Activated CD8-positive, alpha-beta memory T cell treated with anti-CD3 and anti-CD28 coated beads, Interleukin-2, amount 10 ng/mL, durations not matched to agents 7 days and 5 days (primary cell): Measurements from ENCODE around the gene TNS1. TPM values are rescaled to one million over a fixed set of nuclear protein-coding genes. Genes with fewer than 3 reads are reported as not detected.

Experiments
- ATAC-seq: fragments of 150-1000 bp; cut with Tn5 transposase; one replicate; pipeline ENCODE4 v1.10.0; 2021; ENCODE audit warnings: moderate library complexity
- CTCF ChIA-PET: fragments of 350-600 bp; sonication (Branson Sonifier 250); formaldehyde crosslinking; loops from one replicate; lab custom pipeline; 2021; ENCODE audit warnings: antibody characterized with exemption; lab: Charles Lee
- DNase-seq: peaks from one replicate; pipeline ENCODE4 v3.0.0-alpha.2; 2020
- H3K27ac Mint-ChIP-seq: one replicate; pipeline ENCODE4 v1.8.0; 2021; ENCODE audit warnings: mild to moderate bottlenecking, mixed read lengths
- H3K27me3 Mint-ChIP-seq: one replicate; pipeline ENCODE4 v1.8.0; 2021; ENCODE audit warnings: mixed read lengths
- H3K36me3 Mint-ChIP-seq: one replicate; pipeline ENCODE4 v1.8.0; 2021; ENCODE audit warnings: mild to moderate bottlenecking, mixed read lengths
- H3K4me1 Mint-ChIP-seq: one replicate; pipeline ENCODE4 v1.8.0; 2021; ENCODE audit warnings: mixed read lengths
- H3K4me3 Mint-ChIP-seq: one replicate; pipeline ENCODE4 v1.8.0; 2021; ENCODE audit warnings: mild to moderate bottlenecking, moderate library complexity, mixed read lengths
- H3K9me3 Mint-ChIP-seq: one replicate; pipeline ENCODE4 v1.8.0; 2022; ENCODE audit warnings: low read depth, mixed read lengths
- total RNA-seq, 2 experiments: library from RNA; stranded (reverse); gene quantifications; one replicate each; pipeline ENCODE4 v1.2.3, GENCODE V29; 2021

Gene TNS1
- total RNA-seq, 2 experiments from 2014 or later, result 1.4 to 4.4 TPM

DNA sequence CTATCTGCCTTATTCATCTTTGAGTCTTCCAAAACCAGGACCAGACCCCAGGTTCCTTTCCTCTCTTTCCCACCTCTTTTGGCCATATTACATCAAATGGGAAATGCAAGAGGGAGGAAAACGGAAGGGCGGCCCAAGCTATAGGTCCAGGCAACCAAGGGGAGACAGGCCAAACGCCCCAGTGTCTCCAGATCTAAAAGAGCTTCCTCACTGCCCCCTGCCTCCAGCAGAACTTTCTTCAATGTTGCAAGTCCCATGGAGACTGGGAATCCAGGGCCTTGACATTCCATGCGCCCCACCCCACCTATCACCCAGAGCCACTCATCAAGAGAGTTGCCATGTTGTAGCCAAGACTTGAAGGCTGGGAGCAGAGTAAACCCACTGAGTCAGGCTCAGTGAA is 15.4 kb downstream of the TNS1 start:
- no peak overlapping the region for H3K27ac Mint-ChIP-seq
- ATAC-seq (no peak), DNase-seq (no peak)
- no peak overlapping the region for H3K4me3 Mint-ChIP-seq
- CTCF ChIA-PET, result interaction anchor here (1.0 to 8.5 kb wide), 5 partner anchors 39 to 205 kb away, joined by 3 to 156 read pairs (median 5); no protein-coding TSS in a partner anchor
- peaks cover 2% of the 10 kb centered on the region for H3K27me3 Mint-ChIP-seq
- no peaks in the 10 kb centered on the region for H3K36me3 Mint-ChIP-seq
- H3K9me3 Mint-ChIP-seq, result no peaks in the 10 kb centered on the region
- peaks cover 8% of the 10 kb centered on the region for H3K4me1 Mint-ChIP-seq

DNA sequence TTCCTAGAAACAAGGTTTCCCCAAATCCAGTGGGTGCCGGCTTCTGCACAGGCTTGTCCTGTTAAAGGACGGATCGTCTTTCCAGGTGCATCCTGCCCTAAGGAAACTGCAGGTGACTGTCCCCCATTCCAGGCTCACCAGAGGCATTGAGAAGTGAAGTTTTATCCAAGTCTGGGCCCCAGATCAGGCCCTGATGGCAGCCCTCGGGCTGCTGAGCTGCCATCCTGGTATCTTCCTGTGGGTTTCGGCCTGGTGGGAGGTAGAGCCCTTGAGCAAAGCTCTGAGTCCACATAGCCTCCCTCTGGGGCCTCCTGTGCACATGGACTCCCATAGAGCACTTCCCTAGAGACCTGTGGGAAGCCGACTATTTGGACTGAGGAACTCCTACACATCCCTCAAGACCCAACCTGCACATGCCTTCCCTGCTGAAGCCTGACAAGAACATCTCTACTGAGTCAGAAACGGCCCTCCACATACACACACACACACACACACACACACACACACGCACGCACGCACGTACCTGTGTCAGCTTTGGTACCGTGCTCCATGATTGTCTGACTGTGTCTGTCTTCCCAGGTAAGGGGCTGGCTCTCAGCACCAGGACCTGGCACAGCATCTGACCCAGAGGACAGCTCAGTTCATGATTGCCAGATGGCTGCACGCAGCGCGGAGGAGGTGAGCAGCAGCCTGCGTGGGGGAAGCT is 16.4 kb downstream of the TNS1 start:
- Mint-ChIP-seq H3K27ac (no peak overlapping the region), H3K36me3 (no peaks in the 10 kb centered on the region), H3K9me3 (no peaks in the 10 kb centered on the region), H3K4me1 (peaks cover 8% of the 10 kb centered on the region), H3K4me3 (no peak overlapping the region), H3K27me3 (no peaks in the 10 kb centered on the region)
- DNase-seq (no peak), ATAC-seq (no peak)
- CTCF ChIA-PET, result interaction anchor here (0.8 to 8.5 kb wide), 5 partner anchors 38 to 197 kb away, joined by 3 to 156 read pairs (median 3); no protein-coding TSS in a partner anchor

DNA sequence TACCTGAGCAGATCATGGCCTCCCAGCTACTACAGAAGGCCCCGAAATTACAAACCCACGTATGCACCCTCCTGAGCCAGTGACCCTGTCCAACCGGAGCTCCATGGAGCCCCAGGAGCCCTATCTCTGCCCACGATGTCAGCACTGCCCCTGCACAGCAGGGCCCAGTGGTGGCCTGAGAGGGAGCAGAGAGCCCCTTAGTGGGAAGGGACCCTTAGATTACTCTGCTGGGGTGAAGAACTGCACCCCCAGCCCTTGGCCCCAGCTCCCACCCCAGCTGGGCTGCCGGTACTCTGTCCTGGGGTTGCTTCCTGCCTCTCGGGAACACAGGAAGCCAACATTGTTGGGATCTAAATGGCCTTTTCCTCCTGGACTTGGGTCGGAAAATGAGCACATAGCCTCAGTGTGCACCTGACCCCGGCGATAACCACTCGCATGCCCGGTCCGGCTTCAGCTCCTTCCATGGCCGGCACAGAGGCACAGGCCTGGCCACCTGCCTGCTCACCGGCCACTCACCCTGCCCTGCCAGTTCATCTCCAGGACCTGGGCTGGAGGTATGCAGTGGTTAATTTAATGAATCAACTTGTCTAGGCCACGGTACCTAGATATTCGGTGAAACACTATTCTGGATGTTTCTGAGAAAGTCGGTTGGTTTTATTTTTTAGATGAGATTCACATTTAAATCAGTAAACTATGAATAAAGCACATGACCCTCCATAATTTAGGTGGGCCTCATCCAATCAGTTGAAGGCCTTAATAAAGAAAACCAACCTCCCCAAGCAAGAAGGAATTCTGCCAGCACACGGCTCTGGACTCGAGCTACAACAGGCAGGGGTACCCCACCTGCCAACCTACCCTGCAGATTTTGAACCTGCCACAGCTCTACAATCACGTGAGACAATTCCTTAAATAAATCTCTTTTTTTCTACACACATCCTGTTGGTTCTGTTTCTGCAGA is 19.2 kb downstream of the TNS1 start:
- CTCF ChIA-PET, result interaction anchor here (1.2 to 8.5 kb wide), 5 partner anchors 10 to 194 kb away, joined by 3 to 156 read pairs (median 3); no protein-coding TSS in a partner anchor
- no peak overlapping the region for H3K27ac Mint-ChIP-seq
- no peaks in the 10 kb centered on the region for H3K36me3 Mint-ChIP-seq
- H3K27me3 Mint-ChIP-seq, result no peaks in the 10 kb centered on the region
- peaks cover under 1% of the 10 kb centered on the region for H3K4me1 Mint-ChIP-seq
- DNase-seq (no peak), ATAC-seq (no peak)
- no peak overlapping the region for H3K4me3 Mint-ChIP-seq
- no peaks in the 10 kb centered on the region for H3K9me3 Mint-ChIP-seq

DNA sequence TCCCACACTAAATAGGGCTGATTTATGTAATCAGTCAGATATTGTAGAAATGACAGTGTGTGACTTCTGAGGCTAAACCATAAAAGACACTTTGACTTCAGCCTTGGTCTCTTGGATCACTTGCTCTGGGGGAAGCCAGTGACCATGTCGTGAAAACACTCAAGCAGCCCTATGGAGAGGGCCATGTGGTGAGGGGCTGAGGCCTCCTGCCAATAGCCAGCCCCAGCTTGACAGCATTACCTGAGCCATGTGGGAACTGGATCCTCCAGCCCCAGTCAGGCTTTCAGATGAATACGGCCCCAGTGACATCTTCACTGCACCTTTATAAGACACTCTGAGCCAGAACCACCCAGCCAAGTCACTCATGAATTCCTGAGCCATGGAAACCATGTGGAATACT is 20.8 kb downstream of the TNS1 start:
- CTCF ChIA-PET, result interaction anchor here (1.3 kb wide), 1 partner anchor 11 kb away, joined by 3 read pairs; no protein-coding TSS in a partner anchor
- H3K9me3 Mint-ChIP-seq, result no peaks in the 10 kb centered on the region
- DNase-seq (no peak), ATAC-seq (no peak)
- H3K4me3 Mint-ChIP-seq, result no peak overlapping the region
- no peak overlapping the region for H3K27ac Mint-ChIP-seq
- H3K4me1 Mint-ChIP-seq, result no peaks in the 10 kb centered on the region
- no peaks in the 10 kb centered on the region for H3K27me3 Mint-ChIP-seq
- H3K36me3 Mint-ChIP-seq, result no peaks in the 10 kb centered on the region

DNA sequence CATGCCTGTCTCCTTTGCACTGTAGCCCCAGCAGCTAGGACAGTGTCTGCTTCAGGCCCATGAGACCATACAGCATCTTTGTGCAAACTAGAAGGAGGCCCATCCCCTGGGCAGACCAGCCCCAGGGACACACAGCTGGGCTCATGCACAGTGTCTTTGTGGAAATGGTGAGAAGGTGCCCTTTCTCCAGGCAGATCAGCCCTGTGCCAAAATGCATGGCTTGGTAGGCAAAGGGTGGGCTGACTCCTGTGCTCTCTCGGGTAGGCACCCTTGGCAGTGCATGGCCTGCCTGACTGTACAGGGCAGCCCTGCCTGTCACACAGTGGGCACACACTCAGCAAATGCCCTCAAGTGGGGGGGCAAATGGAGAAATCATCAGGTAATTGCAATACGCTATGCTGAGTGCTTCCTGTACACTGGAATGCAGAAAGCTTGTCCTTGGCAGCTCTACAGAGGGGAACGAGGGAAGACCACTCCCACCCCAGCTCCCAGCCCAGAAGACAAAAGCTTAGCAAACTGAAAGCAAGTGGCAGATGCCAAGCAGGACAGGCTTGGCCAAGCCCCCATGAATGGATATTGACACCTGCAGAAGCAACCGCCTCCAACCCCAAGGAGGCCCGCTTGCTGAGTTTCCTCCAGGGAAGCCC is 21.6 kb downstream of the TNS1 start:
- Mint-ChIP-seq H3K27me3 (no peaks in the 10 kb centered on the region), H3K9me3 (no peaks in the 10 kb centered on the region), H3K4me3 (no peak overlapping the region), H3K27ac (no peak overlapping the region), H3K36me3 (no peaks in the 10 kb centered on the region), H3K4me1 (no peaks in the 10 kb centered on the region)
- no peak for ATAC-seq
- no peak for DNase-seq
- CTCF ChIA-PET, result interaction anchor here (1.1 to 1.3 kb wide), 2 partner anchors 11 to 195 kb away, joined by 3 read pairs; no protein-coding TSS in a partner anchor

DNA sequence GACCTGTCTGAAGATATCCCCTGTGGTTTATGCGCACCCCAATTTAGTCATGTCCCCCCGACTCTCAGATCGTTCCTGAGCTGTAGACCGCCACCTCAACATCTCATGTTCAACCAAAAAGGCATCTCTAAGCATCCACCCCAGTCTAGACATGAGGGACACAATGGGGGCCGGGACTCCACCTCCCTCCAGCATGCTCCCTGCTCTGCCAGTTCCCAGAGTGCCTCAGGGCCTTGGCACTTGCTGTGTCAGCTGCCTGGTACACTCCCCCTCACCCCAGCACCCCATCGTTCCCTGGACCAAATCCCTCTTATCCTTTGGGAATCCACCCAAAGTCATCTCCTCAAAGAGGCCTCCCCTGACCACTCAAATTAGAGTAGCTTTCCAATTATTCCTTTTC is 22.2 kb downstream of the TNS1 start:
- CTCF ChIA-PET, result interaction anchor here (1.1 kb wide), 1 partner anchor 194 kb away, joined by 3 read pairs; no protein-coding TSS in a partner anchor
- H3K4me3 Mint-ChIP-seq, result no peak overlapping the region
- no peak for DNase-seq

DNA sequence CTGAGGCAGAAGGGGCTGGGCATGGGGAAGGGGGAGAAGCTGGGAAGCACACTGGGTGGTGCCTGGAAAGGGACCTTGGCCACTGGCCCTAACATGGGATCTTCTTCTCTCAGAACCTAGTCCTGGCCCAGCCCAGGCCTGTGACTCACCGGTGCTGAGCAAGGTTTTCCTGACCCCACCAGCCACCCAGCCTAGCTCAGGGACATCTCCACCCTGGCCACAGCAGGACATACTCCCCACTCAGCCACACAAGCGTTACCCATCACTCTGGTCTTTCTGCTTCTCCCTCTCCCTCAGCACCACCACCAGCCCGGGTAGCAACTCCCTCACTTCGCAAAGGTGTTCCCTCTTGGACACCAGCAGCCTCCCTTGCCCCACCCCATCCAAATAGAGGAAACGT is 22.8 kb downstream of the TNS1 start:
- Mint-ChIP-seq H3K4me3 (no peak overlapping the region), H3K36me3 (no peaks in the 10 kb centered on the region)

More for the DNA sequence above, 22.2 kb downstream of the TNS1 start:
- Mint-ChIP-seq H3K36me3 (no peaks in the 10 kb centered on the region), H3K4me1 (no peaks in the 10 kb centered on the region), H3K27ac (no peak overlapping the region), H3K9me3 (no peaks in the 10 kb centered on the region), H3K27me3 (no peaks in the 10 kb centered on the region)
- ATAC-seq, result no peak

DNA sequence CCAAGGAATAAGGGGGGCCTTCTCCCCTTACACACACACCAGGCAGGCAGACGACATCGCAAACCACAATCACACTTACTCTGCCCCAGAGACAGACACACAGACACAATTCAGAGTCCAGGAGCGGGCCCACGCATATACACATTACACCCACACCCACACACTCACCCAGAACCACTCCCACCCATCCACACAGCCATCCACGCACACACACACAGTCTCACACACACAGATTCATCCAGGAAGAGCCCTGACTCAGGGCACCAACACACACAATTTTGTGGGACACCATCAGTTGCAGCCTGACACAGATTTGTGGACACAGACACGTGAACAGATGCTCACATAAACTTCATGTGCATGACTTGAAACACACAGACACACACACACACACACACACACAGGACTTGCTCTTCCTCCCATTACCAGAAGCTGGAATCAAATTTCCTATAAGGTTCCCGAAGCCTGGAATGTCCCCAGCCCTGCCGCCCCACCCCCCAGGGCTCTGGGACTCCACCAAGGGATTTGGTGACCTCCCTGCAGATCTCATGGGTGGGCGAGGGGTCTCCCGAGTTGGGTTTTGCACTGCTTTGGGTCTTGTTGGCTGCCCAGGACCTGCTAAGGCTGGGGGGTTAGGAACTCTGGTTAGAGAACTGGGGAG is 23.5 kb downstream of the TNS1 start:
- Mint-ChIP-seq H3K27me3 (no peaks in the 10 kb centered on the region), H3K9me3 (no peaks in the 10 kb centered on the region), H3K27ac (no peak overlapping the region), H3K4me3 (no peak overlapping the region), H3K4me1 (no peaks in the 10 kb centered on the region), H3K36me3 (no peaks in the 10 kb centered on the region)
- no peak for DNase-seq
- ATAC-seq, result no peak
- CTCF ChIA-PET, result no interaction called here

More for the DNA sequence above, 22.8 kb downstream of the TNS1 start:
- no peak overlapping the region for H3K27ac Mint-ChIP-seq
- H3K9me3 Mint-ChIP-seq, result no peaks in the 10 kb centered on the region
- CTCF ChIA-PET, result no interaction called here
- no peaks in the 10 kb centered on the region for H3K4me1 Mint-ChIP-seq
- no peak for ATAC-seq
- DNase-seq, result no peak
- H3K27me3 Mint-ChIP-seq, result no peaks in the 10 kb centered on the region

DNA sequence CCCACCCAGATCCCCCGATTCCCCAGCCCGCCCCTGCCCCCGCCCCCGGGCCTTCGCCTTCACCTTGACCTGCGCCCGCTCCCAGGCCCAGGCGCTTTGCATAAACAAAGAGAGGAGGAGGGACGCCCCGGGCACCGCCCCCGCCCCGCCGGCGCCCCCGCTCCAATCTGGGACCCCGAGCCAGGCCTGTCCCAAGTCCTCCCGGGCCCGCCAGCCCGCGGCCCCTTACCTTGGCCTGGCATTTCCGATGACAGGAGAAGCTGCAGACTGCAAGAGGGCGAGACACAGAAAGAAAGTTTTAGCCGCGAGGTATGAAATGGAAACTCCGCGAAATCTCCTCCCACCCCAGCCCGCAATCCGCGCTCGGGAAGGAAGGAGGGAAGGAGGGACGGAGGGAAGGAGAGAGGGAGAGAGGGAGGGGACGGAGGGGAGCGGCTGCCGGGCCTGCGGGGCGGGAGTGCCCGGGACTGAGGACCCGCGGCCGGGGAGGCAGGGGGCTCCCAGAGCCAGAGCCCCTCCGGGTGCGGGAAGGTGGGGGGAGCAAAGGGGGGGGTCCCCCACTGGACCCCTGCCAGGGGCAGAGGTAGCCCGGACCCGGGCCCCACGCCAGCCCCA is 24.2 kb downstream of the TNS1 start:
- Mint-ChIP-seq H3K4me3 (no peak overlapping the region), H3K27ac (no peak overlapping the region), H3K27me3 (no peaks in the 10 kb centered on the region), H3K4me1 (no peaks in the 10 kb centered on the region), H3K36me3 (no peaks in the 10 kb centered on the region), H3K9me3 (no peaks in the 10 kb centered on the region)
- ATAC-seq (no peak), DNase-seq (no peak)
- CTCF ChIA-PET, result no interaction called here

DNA sequence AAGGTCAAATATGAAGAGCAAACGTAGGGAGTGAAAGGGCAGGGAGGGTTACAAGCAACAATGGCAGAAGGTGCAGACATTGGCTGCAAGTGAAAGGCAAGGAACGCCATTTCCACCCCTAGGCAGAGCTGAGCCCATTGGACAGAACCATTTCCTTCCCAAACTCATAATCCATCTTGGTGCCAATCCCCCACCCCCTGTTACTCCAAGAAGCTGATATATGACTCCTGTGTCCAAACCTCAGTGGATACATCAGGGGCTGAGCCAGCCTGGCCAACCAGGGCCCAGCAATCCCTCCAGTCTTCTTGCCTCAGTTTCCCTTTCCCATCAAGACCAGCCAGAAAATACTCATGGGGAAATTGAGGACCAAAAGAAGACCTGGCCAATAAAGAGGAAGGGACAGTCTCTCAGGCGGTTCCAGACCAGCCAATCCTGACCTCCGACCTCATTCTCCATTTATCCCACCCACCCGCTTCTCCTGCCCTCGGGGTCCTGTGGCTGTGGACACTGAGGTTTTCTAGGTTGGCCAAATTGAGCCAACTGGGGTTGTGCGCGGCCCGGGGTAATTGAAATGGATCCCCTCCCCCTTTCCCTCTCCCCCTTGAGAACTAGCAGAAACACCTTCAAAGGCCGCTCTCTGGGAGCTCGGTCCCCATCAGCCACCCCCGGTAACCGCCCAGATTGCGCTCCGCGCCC is 24.8 kb downstream of the TNS1 start:
- ATAC-seq (no peak), DNase-seq (no peak)
- Mint-ChIP-seq H3K9me3 (no peaks in the 10 kb centered on the region), H3K4me3 (no peak overlapping the region), H3K4me1 (no peaks in the 10 kb centered on the region), H3K27ac (no peak overlapping the region), H3K27me3 (no peaks in the 10 kb centered on the region), H3K36me3 (no peaks in the 10 kb centered on the region)
- CTCF ChIA-PET, result no interaction called here

DNA sequence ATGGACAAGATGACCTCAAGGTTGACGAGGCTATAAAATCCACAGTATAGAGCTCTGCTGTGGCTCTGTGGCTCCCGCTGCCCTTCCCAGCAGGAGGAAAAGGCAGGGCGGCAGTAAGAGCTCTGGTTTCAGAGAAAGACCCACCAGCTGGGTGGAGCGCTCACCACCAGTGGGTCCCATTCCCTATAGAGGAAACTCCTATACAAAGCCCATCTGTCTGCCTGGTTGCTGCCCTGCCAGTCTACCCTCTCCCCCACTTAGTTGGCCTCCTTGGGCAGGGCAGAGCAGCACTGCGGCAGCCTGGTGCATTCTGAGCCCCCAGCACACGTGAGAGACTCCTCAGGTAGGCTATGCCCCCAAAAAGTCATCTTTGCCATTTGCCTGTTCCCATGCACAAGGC is 26.5 kb downstream of the TNS1 start:
- Mint-ChIP-seq H3K4me1 (no peaks in the 10 kb centered on the region), H3K27ac (no peak overlapping the region), H3K36me3 (no peaks in the 10 kb centered on the region), H3K4me3 (no peak overlapping the region), H3K9me3 (no peaks in the 10 kb centered on the region), H3K27me3 (peaks cover 12% of the 10 kb centered on the region)
- DNase-seq (no peak), ATAC-seq (no peak)
- CTCF ChIA-PET, result no interaction called here

DNA sequence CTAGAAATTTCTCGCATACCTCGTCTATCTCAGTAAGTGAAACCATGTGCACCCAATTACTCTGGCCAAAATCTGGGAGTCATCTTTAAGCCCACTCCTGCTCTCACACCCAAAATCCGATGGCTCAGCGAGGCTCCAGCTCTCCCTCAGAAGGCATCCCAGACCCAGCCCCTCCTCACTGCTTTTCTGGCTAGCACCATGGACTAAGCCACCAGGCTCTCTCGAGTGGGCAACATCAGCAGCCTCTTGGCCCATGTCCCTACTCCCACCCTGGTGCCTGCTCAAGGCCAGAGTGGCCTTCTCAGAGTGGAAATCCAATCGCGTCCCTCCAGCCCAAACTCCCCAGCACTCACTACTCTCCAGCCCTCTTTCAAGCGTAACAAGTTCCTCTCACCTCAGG is 27.2 kb downstream of the TNS1 start:
- H3K27ac Mint-ChIP-seq, result no peak overlapping the region
- DNase-seq (no peak), ATAC-seq (no peak)
- peaks cover 14% of the 10 kb centered on the region for H3K27me3 Mint-ChIP-seq
- no peaks in the 10 kb centered on the region for H3K36me3 Mint-ChIP-seq
- H3K4me3 Mint-ChIP-seq, result no peak overlapping the region
- H3K4me1 Mint-ChIP-seq, result no peaks in the 10 kb centered on the region
- no peaks in the 10 kb centered on the region for H3K9me3 Mint-ChIP-seq
- CTCF ChIA-PET, result no interaction called here
